BLaER1 (cell line): ENCODE data around the gene SLC4A8.
A peak's percentile ranks its signal among the peaks of the same experiment; 100 is the strongest.

ENCODE experiments used
- H3K27ac ChIP-seq: shearing (Covaris generic); formaldehyde crosslinking; 2 replicates; pipeline ENCODE4 v1.8.1; 2022
- H3K27me3 ChIP-seq: shearing (Covaris generic); formaldehyde crosslinking; 2 replicates; pipeline ENCODE4 v1.8.1; 2022
- H3K36me3 ChIP-seq: shearing (Covaris generic); formaldehyde crosslinking; 2 replicates; pipeline ENCODE4 v1.8.1; 2022
- H3K4me1 ChIP-seq: shearing (Covaris generic); formaldehyde crosslinking; 2 replicates; pipeline ENCODE4 v1.8.1; 2022
- H3K4me2 ChIP-seq: shearing (Covaris generic); formaldehyde crosslinking; 2 replicates; pipeline ENCODE4 v1.8.1; 2022
- H3K4me3 ChIP-seq: shearing (Covaris generic); formaldehyde crosslinking; 2 replicates; pipeline ENCODE4 v1.8.1; 2022
- H3K9ac ChIP-seq: shearing (Covaris generic); formaldehyde crosslinking; 2 replicates; pipeline ENCODE4 v1.8.1; 2022
- H3K9me3 ChIP-seq: shearing (Covaris generic); formaldehyde crosslinking; 2 replicates; pipeline ENCODE4 v1.8.1; 2022
- H4K20me1 ChIP-seq: shearing (Covaris generic); formaldehyde crosslinking; 2 replicates; pipeline ENCODE4 v1.8.1; 2022
- Cebpa-rat ChIP-seq: shearing (Covaris generic); IDR thresholded peaks from 2 replicates; pipeline ENCODE4 v1.8.1; 2022

Gene SLC4A8

DNA sequence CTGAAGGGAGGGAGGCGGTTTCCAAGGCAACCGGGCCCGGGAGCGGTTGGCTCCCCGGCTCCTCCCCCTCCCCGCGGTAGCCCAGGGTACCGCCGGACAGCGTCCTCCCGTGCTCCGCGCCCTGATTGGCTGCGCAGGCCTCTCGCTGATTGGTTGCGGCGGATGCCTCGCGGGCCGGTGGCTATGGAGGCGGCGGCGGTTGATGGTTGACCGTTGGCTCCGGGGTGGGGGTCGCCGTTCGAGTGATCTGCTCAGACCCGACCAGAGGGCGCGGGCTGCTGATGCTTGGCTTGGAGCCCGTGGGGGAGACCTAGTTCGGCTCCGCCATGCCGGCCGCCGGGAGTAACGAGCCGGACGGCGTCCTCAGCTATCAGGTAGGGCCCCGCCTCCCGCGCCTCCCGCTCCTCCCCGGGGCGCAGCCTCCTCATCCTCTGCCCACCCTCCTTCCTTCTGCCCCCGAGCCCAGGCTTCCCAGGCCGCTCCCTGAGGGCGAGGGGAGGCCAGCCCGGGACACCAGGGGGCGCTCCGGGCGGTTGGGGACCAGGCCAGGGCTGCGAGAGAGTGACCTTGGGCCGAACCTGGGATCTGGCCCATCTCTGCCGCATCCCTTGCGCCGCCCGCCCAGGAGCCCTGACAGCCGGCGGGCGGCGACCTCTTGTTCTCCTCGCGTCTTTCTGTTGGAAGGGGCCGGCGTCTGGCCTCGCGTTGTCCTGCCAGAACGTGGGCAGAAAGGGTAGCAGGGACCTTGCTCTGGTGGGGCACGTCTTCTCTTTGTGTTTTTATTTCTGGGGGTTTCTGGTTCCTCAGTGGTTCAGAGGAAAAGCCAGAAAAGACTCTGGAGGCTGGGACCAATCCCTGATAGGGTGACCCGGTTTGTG lies at the start of gene SLC4A8:
Gene SLC4A8 (plus strand): TSS at position 170 of the 878 bp plus-strand sequence. CDS start 157 bp downstream, at position 327.
- peak within 1 kb of the TSS; percentile 76 for H3K4me3 ChIP-seq
- peak within 1 kb of the TSS; percentile 45; the same call in 1 of the 2 replicates for H3K27ac ChIP-seq
- H3K36me3 ChIP-seq = no peaks in the 10 kb centered on the region
- H3K27me3 ChIP-seq = no peaks in the 10 kb centered on the region
- peak within 1 kb of the TSS; percentile 75 for H3K4me2 ChIP-seq
- no peaks in the 10 kb centered on the region for H4K20me1 ChIP-seq
- no peaks in the 10 kb centered on the region for H3K9me3 ChIP-seq
- H3K9ac ChIP-seq = peak within 1 kb of the TSS; percentile 52; the same call in 1 of the 2 replicates
- TF ChIP-seq Cebpa-rat = no peak
- peaks cover 20% of the 10 kb centered on the region for H3K4me1 ChIP-seq

DNA sequence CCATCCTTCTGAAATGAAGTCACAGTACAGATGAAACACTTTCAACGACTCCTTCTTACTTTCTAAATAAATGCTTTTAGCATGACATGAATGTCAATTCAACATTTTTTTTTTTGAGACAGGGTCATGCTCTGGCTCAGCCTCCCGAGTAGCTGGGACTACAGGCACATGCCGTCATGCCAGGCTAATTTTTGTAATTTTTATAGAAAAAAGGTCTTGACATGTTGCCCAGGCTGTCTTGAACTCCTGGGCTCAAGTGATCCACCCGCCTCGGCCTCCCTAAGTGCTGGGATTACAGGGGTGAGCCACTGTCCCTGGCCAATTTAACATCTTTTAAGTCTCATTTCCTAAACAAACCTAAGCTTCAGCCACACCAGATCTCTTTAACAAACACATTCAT lies 49.8 kb upstream of the SLC4A8 start:
- H3K9ac ChIP-seq = no peak overlapping the region
- TF ChIP-seq Cebpa-rat = no peak
- H3K9me3 ChIP-seq = no peaks in the 10 kb centered on the region
- H3K4me3 ChIP-seq = no peak overlapping the region
- peaks cover 15% of the 10 kb centered on the region for H3K4me1 ChIP-seq
- H3K36me3 ChIP-seq = no peaks in the 10 kb centered on the region
- no peak overlapping the region for H3K4me2 ChIP-seq
- H3K27me3 ChIP-seq = peaks cover 42% of the 10 kb centered on the region
- no peak overlapping the region for H3K27ac ChIP-seq
- H4K20me1 ChIP-seq = peaks cover 28% of the 10 kb centered on the region; the same call in 1 of the 2 replicates

DNA sequence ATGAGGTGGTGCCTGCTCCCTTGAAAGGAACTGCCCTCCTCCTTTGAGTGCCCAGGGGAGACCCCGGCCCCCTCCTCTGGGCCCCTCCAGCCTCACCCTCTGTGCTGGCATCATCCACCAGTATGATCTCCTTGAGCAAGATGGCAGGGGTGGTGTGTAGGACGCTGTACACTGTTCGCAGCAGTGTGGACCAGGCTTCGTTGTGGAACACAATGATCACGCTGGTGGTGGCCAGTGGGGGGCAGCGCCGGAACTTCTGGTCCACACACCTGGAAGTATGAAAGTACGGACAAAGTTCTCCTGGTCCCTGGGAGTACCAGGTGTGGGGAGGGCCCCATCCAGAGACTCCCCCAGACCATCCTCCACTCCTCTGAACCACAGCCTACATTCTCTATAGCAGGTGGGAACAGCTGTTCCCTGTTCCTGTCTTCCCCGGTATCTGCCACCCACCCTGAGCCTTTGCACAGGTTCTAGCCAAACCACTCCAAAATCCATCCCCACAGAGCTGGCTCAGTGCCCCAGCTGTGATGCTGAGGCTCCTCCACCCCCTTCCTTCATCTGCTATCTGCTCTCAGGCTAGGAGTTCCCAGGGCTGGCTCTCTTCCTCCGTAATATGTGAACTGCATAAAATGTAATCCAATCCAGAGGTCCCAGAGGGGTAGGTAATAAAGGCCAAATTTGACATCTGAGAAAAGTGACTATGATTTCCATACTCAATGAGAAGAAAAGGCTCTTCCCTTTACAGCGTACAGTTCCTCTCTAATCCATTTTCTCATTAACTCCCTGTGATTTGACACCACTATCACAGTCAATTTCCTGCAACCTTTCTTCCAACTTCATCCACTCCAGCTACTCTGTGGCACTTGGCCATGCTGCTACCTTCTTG lies 47.3 kb upstream of the SLC4A8 start:
- Histone ChIP-seq H3K36me3 (no peaks in the 10 kb centered on the region), H3K4me3 (no peak overlapping the region), H3K4me2 (no peak overlapping the region), H3K9me3 (no peaks in the 10 kb centered on the region), H3K4me1 (peaks cover 25% of the 10 kb centered on the region), H3K9ac (no peak overlapping the region), H3K27me3 (peaks cover 19% of the 10 kb centered on the region), H4K20me1 (peaks cover 18% of the 10 kb centered on the region; the same call in 1 of the 2 replicates), H3K27ac (no peak overlapping the region)
- TF ChIP-seq Cebpa-rat = no peak

DNA sequence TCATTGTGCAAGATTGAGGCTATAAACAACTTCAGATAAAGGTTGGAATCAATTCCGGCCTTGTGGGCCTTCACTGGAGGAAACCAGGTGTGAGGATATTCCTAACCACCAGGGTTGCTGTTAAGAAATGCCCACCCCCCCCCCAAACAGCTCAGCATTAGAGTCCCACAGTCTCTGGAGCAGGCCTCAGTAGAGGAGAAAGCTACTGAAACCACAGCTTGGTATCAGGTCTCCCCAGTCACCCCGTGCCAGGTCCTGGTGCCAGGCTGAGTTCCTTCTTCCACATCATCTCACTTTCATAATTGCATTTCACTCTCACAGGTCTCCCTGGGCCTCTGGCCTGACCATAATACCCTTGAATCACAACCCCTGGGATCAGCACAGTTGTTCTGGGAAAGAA lies 45.9 kb upstream of the SLC4A8 start:
- peaks cover 39% of the 10 kb centered on the region for H3K4me1 ChIP-seq
- no peak overlapping the region for H3K9ac ChIP-seq
- no peaks in the 10 kb centered on the region for H3K36me3 ChIP-seq
- peak overlapping the region; percentile 58 for H3K4me2 ChIP-seq
- no peaks in the 10 kb centered on the region for H3K9me3 ChIP-seq
- H3K27me3 ChIP-seq = 0 out of 2 replicates have a peak, but pooled peaks cover 8% of the 10 kb centered on the region
- no peak overlapping the region for H3K27ac ChIP-seq
- TF ChIP-seq Cebpa-rat = no peak
- H3K4me3 ChIP-seq = no peak overlapping the region
- peaks cover 4% of the 10 kb centered on the region; the same call in 1 of the 2 replicates for H4K20me1 ChIP-seq

DNA sequence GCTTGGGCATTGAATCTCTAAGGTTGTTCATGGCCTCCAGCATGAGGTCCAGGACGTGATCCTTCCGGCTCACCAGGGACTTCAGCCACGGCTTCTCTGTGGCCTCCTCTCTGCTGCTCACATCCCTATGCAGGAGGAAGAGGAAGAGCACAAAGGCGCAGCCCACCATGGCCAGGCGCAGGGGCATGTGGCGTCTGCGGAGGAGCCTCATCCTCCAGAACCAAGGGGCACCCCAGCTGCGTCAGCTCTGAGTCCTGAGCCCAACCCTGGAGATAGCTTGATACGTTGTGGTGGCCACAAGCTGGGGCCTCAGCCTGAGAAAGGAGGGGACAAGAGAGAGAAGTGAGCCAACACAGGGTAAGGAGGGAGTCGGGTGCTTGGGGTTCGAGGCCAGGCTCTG lies 45.1 kb upstream of the SLC4A8 start:
- peak overlapping the region; percentile 58 for H3K4me2 ChIP-seq
- no peak overlapping the region for H3K9ac ChIP-seq
- no peak for TF ChIP-seq Cebpa-rat
- 0 out of 2 replicates have a peak, but pooled peaks cover under 1% of the 10 kb centered on the region for H3K27me3 ChIP-seq
- no peak overlapping the region for H3K4me3 ChIP-seq
- H3K27ac ChIP-seq = no peak overlapping the region
- H4K20me1 ChIP-seq = no peaks in the 10 kb centered on the region; the same call in 1 of the 2 replicates
- H3K9me3 ChIP-seq = no peaks in the 10 kb centered on the region
- peaks cover 43% of the 10 kb centered on the region for H3K4me1 ChIP-seq
- no peaks in the 10 kb centered on the region for H3K36me3 ChIP-seq

DNA sequence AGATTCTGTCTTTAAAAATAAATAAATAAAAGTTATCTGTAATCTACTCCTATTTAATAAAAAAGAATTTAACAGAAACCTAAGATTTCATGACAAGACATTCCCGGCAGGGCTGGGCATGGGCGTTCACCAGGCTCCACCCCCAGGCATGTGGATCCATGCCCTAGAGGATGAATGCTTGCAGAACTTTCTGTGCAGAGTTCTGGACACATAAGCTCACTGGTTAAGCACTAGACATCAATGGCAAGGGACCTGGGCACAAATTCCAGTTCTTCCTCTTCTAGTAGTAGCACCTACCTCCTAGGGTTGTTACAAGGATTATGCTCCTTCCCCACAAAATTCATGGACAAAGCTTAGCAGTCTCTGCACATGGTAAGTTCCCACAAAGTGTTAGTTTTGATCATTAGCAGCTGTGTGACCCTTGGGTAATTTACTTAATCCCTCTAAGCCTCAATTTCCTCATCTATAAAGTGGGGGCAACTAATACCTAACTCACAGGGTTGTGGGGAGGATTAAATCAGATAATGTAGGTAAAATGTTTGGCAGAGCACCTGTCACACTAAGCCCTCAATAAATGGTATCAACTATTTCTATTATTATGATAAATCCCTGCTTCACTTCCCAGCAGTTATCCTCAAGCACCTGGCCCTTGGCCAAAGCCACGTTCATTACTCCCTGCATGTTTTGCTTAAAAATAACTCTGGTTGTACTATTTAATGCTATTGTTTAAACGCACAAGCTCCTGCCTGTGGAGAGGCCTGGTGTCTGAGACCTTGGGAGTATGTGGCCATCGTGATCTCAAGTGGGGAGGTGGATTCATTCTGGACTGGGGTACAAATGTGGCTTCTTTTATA lies 43.2 kb upstream of the SLC4A8 start:
- Histone ChIP-seq H3K27me3 (no peaks in the 10 kb centered on the region), H4K20me1 (no peaks in the 10 kb centered on the region; the same call in 1 of the 2 replicates), H3K9ac (no peak overlapping the region), H3K36me3 (no peaks in the 10 kb centered on the region), H3K4me1 (peaks cover 43% of the 10 kb centered on the region), H3K27ac (no peak overlapping the region), H3K4me3 (no peak overlapping the region), H3K4me2 (peak overlapping the region; percentile 69), H3K9me3 (no peaks in the 10 kb centered on the region)
- no peak for TF ChIP-seq Cebpa-rat

DNA sequence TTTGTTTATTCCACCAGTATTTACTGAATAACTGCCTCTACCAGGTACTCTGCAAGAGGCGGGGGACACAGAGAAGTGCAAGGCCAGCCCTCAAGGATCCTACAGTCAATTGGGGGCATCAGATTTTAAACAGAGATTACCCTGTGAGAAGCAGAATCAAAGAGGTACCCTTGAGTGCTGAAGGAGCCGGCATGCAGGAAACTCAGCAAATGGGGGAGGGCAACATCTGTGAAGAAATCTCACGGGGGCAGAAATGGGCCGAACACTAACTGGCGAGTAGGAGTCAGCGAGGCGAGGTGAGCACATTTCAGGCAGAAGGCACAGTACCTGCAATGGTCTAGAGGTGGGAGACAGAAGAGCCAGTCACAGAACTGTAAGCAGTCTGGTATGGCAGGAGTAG lies 42.5 kb upstream of the SLC4A8 start:
- TF ChIP-seq Cebpa-rat = no peak
- Histone ChIP-seq H3K4me2 (peak overlapping the region; percentile 69), H3K36me3 (no peaks in the 10 kb centered on the region), H3K27ac (no peak overlapping the region), H3K9ac (no peak overlapping the region), H4K20me1 (no peaks in the 10 kb centered on the region; the same call in 1 of the 2 replicates), H3K27me3 (no peaks in the 10 kb centered on the region), H3K9me3 (no peaks in the 10 kb centered on the region), H3K4me3 (no peak overlapping the region), H3K4me1 (peaks cover 43% of the 10 kb centered on the region)

DNA sequence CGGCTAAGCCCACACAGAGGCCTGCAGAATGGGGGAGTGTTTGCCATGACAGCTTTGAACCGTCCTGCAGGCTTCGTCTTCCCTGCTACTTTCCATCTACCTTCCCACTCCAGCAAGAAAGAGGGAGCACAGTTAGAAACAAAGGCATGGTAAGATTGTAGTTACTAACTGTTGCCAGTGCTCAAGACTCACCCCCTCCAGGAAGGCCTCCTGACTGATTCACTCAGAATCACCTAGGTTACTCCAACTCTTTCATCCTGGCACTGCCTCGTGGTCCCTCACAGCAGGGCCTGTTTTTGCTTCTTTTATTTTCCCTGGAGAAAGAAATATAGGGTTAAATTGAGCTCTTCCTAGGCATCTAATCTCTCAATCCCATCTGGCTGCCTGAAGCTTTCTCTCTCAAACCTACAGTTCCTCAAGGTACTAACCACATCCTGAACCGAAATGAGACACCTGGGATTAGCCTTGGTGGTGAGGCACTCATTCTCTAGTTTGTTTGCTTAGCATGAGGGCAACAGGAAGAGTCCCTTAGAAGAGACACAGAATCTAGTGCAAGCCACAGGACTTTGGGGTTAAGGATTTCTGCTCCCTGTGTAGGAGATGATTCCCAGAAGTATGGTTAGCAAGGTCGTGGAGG lies 41.2 kb upstream of the SLC4A8 start:
- Histone ChIP-seq H3K9me3 (no peaks in the 10 kb centered on the region), H4K20me1 (no peaks in the 10 kb centered on the region; the same call in 1 of the 2 replicates), H3K4me2 (peak overlapping the region; percentile 69), H3K9ac (no peak overlapping the region), H3K4me1 (peaks cover 43% of the 10 kb centered on the region), H3K36me3 (no peaks in the 10 kb centered on the region), H3K4me3 (no peak overlapping the region), H3K27me3 (peaks cover 8% of the 10 kb centered on the region), H3K27ac (no peak overlapping the region)
- no peak for TF ChIP-seq Cebpa-rat

DNA sequence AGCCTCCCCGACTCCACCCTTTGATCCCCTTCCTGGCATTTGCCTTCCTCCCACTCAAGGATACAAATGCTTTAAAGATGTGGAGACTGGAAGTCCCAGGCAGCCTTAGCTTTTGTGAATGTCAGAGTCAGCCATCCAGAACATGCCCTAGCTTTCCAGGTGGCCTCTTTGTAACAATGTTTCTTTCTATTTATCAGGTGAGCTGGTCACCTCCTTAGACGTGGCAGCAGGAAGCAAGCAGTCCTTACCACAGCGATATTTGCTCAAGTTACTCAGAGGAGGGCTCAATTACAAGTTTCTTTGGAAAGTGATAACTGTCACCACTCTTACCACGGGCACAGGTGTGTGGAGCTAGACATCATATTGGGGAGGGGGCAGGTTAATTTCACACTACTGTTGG lies 38.3 kb upstream of the SLC4A8 start:
- Histone ChIP-seq H3K27ac (no peak overlapping the region), H3K4me2 (no peak overlapping the region)

More for the DNA sequence above, 38.3 kb upstream of the SLC4A8 start:
- no peaks in the 10 kb centered on the region; the same call in 1 of the 2 replicates for H4K20me1 ChIP-seq
- no peaks in the 10 kb centered on the region for H3K36me3 ChIP-seq
- peaks cover 34% of the 10 kb centered on the region for H3K4me1 ChIP-seq
- peaks cover 30% of the 10 kb centered on the region for H3K27me3 ChIP-seq
- TF ChIP-seq Cebpa-rat = no peak
- H3K4me3 ChIP-seq = no peak overlapping the region
- H3K9ac ChIP-seq = no peak overlapping the region
- no peaks in the 10 kb centered on the region for H3K9me3 ChIP-seq
